Esophagus muscularis mucosa (tissue), 4 donors: ENCODE measurements around the gene IGSF8.

Source experiments
- CTCF ChIP-seq, 3 experiments: fragments of 200-600 bp in 2 of 3; fragments of 450-650 bp in 1 of 3; sonication (generic) in 2 of 3; IDR thresholded peaks; one replicate each; pipeline ENCODE4 v1.5.1; 2017 to 2019; ENCODE audit warnings: antibody characterized with exemption in 3 of 3, mild to moderate bottlenecking in 2 of 3, moderate library complexity in 1 of 3
- EP300 ChIP-seq: sonication (generic); formaldehyde crosslinking; IDR thresholded peaks from one replicate; pipeline ENCODE4 v1.6.1; 2017; ENCODE audit warnings: antibody characterized with exemption
- POLR2A ChIP-seq: fragments of 450-650 bp; IDR thresholded peaks from one replicate; pipeline ENCODE4 v1.6.1; 2017; ENCODE audit warnings: antibody characterized with exemption, moderate library complexity, mild to moderate bottlenecking, low read depth
- POLR2AphosphoS5 ChIP-seq, 2 donors: sonication (generic); formaldehyde crosslinking; IDR thresholded peaks; one replicate each; pipeline ENCODE4 v1.6.1; 2017; ENCODE audit warnings: antibody characterized with exemption in 2 of 2

GRCh38 chr1:160129558-160129957 lies 31.1 kb upstream of the IGSF8 start:
- TF ChIP-seq CTCF (IDR thresholded peaks at IDR 0.05) (no peak), POLR2A (no peak), POLR2AphosphoS5 (IDR thresholded peaks at IDR 0.05) (no peak), EP300 (no peak)
